ENCODE measurements around the gene KRTAP1-1. TPM values are rescaled to one million over a fixed set of nuclear protein-coding genes. Genes with fewer than 3 reads are reported as not detected.
"Not testable (repeated sequence)": the region's sequence is repeated elsewhere in the genome, so short reads cannot be mapped to it uniquely, and the experiment has no call there.

The KRTAP1-1 gene
- total RNA-seq, 1 donor: 2.2 TPM

DNA sequence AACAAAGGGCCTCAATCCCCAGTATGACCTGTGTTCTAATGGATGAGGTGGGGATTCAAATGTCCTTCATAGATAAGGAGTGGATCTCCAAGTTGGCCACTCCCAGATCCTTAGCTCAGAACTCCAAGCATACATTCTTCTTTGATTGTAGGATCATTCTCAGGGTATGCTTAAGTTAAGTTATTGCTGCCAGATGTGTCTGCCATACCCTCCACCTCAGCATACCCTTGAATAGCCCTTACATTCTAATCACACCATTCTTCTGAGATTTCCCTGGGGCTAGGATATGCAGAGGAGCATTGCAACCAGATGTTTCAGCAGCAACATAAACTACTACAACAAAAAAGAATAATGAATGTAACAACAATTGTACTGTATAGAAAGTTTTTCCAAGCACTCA, 26.0 kb upstream of the KRTAP1-1 start:
- H3K4me1 ChIP-seq (ENCODE audit: insufficient read depth, low read length): peaks cover 20% of the 10 kb centered on the region
- TF ChIP-seq, protein P1, sequence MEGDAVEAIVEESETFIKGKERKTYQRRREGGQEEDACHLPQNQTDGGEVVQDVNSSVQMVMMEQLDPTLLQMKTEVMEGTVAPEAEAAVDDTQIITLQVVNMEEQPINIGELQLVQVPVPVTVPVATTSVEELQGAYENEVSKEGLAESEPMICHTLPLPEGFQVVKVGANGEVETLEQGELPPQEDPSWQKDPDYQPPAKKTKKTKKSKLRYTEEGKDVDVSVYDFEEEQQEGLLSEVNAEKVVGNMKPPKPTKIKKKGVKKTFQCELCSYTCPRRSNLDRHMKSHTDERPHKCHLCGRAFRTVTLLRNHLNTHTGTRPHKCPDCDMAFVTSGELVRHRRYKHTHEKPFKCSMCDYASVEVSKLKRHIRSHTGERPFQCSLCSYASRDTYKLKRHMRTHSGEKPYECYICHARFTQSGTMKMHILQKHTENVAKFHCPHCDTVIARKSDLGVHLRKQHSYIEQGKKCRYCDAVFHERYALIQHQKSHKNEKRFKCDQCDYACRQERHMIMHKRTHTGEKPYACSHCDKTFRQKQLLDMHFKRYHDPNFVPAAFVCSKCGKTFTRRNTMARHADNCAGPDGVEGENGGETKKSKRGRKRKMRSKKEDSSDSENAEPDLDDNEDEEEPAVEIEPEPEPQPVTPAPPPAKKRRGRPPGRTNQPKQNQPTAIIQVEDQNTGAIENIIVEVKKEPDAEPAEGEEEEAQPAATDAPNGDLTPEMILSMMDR (IDR thresholded peaks at IDR 0.05; ENCODE audit: extremely low read depth, low read depth, low read length): no peak
- DNase-seq (ENCODE audit: insufficient read length, low spot score, missing footprints): no peak
- H3K4me2 ChIP-seq (ENCODE audit: insufficient read depth, low read length): no peak overlapping the region
- no peaks in the 10 kb centered on the region for H3K9me3 ChIP-seq (ENCODE audit: low read depth, low read length)
- no peaks in the 10 kb centered on the region for H3K79me2 ChIP-seq (ENCODE audit: insufficient read depth, low read length)
- no peak overlapping the region for H3K4me3 ChIP-seq (ENCODE audit: insufficient read depth, low read length)
- no peaks in the 10 kb centered on the region for H3K36me3 ChIP-seq (ENCODE audit: insufficient read depth, low read length)
- no peaks in the 10 kb centered on the region for H4K20me1 ChIP-seq (ENCODE audit: insufficient read depth, low read length)
- no peak overlapping the region for H2AFZ ChIP-seq (ENCODE audit: low read length)
- peak overlapping the region; percentile 74 for H3K27ac ChIP-seq (ENCODE audit: low read depth, low read length)
- no peaks in the 10 kb centered on the region for H3K27me3 ChIP-seq (ENCODE audit: insufficient read depth, low read length)

DNA sequence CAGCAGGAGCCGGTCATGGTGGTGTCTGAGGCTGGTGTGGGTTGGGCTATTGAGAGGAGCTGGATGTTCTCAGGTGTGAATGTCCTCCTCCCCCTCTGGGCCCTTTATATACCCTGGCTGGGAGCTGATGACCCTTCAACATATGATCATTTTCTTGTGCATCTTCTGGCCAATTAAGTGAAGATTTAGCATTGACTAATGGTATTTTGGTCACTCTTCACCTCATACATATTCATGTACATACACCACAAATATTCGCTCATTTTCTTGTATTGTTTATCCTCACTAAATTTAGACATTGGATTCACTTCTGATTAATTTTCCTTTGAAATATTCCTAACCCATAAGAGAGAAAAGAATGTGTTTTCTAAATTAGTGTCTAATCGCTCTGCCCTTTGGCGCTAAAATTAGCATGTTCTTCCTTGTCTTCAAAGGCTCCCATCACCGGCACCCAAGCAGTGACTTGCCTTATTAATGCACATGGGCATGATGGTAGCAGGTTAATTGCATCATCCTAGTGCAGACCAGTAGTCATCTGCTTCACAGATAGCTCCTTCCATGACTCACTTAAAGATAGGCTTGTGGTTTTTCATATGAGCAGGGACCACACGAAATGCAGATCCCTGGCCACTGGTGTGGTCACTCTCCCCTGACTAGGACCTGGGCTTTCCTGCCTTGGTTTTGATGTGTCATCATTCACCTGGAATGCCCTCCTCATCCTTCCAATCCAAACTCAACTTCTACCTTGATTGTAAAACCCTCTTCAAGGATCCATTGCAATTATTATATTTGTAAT, 24.8 kb upstream of the KRTAP1-1 start, which contains the start of gene KRTAP2-4:
Gene KRTAP2-4 (minus strand): TSS at position 51 of the 796 bp plus-strand sequence. CDS start 34 bp downstream, at position 17.
- Histone ChIP-seq H3K9me3 (ENCODE audit: low read depth, low read length) (no peaks in the 10 kb centered on the region), H3K4me3 (ENCODE audit: insufficient read depth, low read length) (no peak within 1 kb of the TSS), H3K4me1 (ENCODE audit: insufficient read depth, low read length) (peaks cover 30% of the 10 kb centered on the region), H3K79me2 (ENCODE audit: insufficient read depth, low read length) (no peaks in the 10 kb centered on the region), H3K27me3 (ENCODE audit: insufficient read depth, low read length) (no peaks in the 10 kb centered on the region), H3K27ac (ENCODE audit: low read depth, low read length) (peak within 1 kb of the TSS; percentile 91), H3K36me3 (ENCODE audit: insufficient read depth, low read length) (no peaks in the 10 kb centered on the region), H4K20me1 (ENCODE audit: insufficient read depth, low read length) (no peaks in the 10 kb centered on the region), H3K4me2 (ENCODE audit: insufficient read depth, low read length) (no peak within 1 kb of the TSS), H2AFZ (ENCODE audit: low read length) (no peak within 1 kb of the TSS)
- DNase-seq (ENCODE audit: insufficient read length, low spot score, missing footprints): peak; percentile 87
- TF ChIP-seq, protein P1 (IDR thresholded peaks at IDR 0.05; ENCODE audit: extremely low read depth, low read depth, low read length): no peak

DNA sequence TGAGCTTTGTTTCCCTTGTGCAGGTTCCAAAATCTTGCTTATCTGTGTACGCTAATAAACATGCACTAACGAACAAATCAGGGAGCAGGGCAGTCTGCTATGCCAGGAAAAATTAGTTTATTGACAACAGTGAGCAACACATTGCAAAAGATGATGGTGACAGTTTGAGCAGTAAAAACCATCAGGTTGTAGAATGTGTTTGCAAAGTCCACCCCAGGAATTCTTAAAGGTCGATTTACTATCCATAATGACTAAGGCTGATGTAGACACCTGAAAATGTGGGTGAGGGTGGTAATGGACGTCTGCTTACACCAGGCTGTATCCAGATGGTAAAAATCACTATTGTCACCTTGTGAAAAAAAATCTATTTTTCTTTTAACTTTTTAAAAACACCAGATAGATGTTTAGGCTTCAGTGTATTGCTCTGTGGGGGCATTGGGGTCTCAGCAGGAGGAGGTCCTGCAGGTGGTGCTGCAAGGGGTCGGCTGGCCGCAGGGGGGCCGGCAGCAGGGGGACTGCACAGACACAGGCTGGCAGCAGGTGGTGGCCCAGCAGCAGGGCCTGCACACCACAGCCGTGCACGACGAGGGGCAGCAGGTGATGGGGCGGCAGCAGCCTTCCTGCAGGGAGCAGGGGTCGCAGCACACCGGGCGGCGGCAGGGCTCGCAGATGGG, 23.9 kb upstream of the KRTAP1-1 start:
- H3K4me1 ChIP-seq (ENCODE audit: insufficient read depth, low read length): peaks cover 39% of the 10 kb centered on the region
- DNase-seq (ENCODE audit: insufficient read length, low spot score, missing footprints); H3K9me3 ChIP-seq (ENCODE audit: low read depth, low read length); H3K27me3 ChIP-seq (ENCODE audit: insufficient read depth, low read length); H3K4me3 ChIP-seq (ENCODE audit: insufficient read depth, low read length); H3K79me2 ChIP-seq (ENCODE audit: insufficient read depth, low read length); H4K20me1 ChIP-seq (ENCODE audit: insufficient read depth, low read length); H3K27ac ChIP-seq (ENCODE audit: low read depth, low read length); H3K4me2 ChIP-seq (ENCODE audit: insufficient read depth, low read length); H3K36me3 ChIP-seq (ENCODE audit: insufficient read depth, low read length); H2AFZ ChIP-seq (ENCODE audit: low read length): not testable (repeated sequence)

DNA sequence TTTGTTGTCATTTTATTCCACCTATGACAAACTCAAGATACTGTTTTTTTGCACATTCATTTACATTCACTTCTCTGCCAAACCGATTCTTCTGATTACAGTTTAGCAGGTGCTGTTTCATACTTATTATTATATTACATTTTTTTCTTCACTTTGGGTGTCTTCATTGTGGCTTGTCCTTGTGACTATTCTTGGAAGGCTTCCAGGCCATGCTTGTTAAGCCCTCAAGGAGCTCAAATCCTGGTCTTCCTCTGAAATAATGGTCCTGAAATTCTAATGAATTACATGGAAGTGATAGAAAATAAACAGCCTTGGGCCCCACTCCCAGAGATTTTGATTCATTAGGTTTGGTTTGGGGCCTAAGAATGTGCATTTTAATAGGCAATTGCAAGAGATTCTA, 23.1 kb upstream of the KRTAP1-1 start:
- Histone ChIP-seq H3K27me3 (ENCODE audit: insufficient read depth, low read length) (no peaks in the 10 kb centered on the region), H2AFZ (ENCODE audit: low read length) (no peak overlapping the region), H3K4me1 (ENCODE audit: insufficient read depth, low read length) (peaks cover 46% of the 10 kb centered on the region), H3K36me3 (ENCODE audit: insufficient read depth, low read length) (no peaks in the 10 kb centered on the region), H3K27ac (ENCODE audit: low read depth, low read length) (peak overlapping the region; percentile 91), H4K20me1 (ENCODE audit: insufficient read depth, low read length) (no peaks in the 10 kb centered on the region), H3K79me2 (ENCODE audit: insufficient read depth, low read length) (no peaks in the 10 kb centered on the region), H3K4me3 (ENCODE audit: insufficient read depth, low read length) (no peak overlapping the region), H3K9me3 (ENCODE audit: low read depth, low read length) (no peaks in the 10 kb centered on the region), H3K4me2 (ENCODE audit: insufficient read depth, low read length) (no peak overlapping the region)
- no peak for DNase-seq (ENCODE audit: insufficient read length, low spot score, missing footprints)
- TF ChIP-seq, protein P1 (IDR thresholded peaks at IDR 0.05; ENCODE audit: extremely low read depth, low read depth, low read length): no peak

Data from osteoblast (primary cell).